CD4-positive, alpha-beta T cell treated with Interleukin-4 for 1 hour (primary cell): Measurements from ENCODE around the gene APLP1.
"Not testable (repeated sequence)": the region's sequence is repeated elsewhere in the genome, so short reads cannot be mapped to it uniquely, and the experiment has no call there.

Source experiments
- DNase-seq, 2 donors: peaks; one replicate each; pipeline ENCODE4 v3.0.0-alpha.2; 2020 to 2022

Gene APLP1

DNA sequence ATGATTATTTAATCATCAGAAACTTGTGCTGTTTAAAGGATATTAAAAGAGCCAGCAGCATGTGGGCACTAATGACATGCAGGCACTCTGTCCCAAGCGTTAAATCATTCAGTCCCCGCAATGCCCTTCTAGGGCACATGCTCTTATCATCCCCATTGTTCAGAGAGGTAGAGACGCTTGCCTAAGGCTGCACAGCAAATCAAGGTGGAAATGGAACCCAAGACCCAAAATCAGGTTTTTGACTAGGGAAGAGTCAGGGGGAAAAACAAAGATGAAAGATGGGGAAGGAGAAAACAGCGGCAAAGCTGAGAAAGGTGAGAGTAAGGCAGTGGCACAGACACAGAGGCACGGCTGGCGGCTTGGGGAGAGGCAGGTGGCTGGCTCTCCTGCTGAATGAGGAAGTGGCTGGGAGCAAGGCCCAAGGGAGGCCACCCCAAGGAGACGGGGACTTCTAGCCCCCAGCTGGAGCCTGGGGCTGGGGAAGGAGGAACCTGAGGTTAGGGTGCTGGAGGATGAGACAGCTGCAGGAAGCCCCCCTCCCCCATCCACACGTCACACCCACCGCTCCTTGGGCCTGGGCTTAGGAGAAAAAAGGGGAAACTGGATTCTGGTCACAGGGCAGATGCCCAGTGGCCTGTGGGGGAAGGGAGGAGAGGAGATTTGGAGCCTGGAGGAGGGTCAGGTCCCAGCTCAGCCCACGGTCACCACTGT is 40.8 kb downstream of the APLP1 start:
- DNase-seq: peak; percentile 45 to 92

GRCh38 chr19:35909684-35910035 is 41.3 kb downstream of the APLP1 start:
- no peak for DNase-seq

GRCh38 chr19:35910355-35910754 is 42.0 kb downstream of the APLP1 start:
- DNase-seq: not testable (repeated sequence)

GRCh38 chr19:35911173-35911572 is 42.8 kb downstream of the APLP1 start:
- no peak for DNase-seq

- peak in 1 of 2 donors; percentile 64 for DNase-seq
Measured at GRCh38 chr19:35911790-35912189, 43.4 kb downstream of the APLP1 start.

DNA sequence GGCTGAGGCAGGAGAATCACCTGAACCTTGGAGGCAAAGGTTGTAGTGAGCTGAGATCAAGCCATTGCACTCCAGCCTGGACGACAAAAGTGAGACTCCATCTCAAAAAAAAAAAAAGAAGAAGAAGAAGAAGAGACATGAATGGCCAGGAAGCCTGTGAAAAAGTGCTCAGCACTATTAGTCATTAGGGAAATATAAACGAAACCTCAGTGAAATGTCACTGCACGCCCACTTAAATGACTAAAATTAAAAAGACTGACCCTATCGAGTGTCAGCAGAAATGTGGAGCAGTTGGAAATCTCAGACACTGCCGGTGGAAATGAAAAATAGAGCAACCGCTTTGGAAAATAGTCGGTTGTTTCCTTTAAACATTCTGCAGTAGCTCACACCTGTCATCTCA is 45.2 kb downstream of the APLP1 start:
- no peak for DNase-seq

DNA sequence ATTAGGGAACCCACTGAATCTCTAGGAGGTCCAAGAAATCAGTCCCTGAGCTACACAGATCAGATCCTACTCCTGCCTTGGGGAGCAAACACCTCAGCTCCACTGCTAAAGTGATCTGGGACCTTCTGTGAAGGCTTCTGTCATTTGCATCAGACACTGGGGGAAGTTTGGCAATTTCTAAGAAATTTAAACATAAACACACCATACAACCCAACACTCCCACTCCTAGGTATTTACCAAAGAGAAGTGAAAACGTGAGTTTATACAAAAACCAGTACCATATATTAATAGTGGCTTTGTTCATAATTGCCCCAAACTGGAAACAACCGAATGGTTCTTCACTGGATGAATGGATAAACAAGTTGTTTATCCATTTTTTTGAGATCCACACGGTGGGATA is 47.1 kb downstream of the APLP1 start:
- DNase-seq: no peak

DNA sequence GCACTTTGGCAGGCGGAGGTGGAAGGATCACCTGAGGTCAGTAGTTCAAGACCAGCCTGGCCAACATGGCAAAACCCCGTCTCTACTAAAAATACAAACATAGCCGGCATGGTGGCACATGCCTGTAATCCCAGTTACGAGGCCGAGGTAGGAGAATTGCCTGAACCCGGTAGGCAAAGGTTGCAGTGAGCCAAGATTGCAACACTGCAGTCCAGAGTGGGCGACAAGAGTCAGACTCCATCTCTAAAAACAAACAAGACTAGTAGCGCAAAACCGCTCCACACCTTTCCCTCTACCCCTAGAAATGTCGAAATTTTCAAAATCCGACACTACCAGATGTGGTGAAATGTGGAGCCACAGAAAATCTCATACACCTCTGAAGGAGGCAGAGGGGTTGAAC is 50.9 kb downstream of the APLP1 start:
- DNase-seq: no peak

DNA sequence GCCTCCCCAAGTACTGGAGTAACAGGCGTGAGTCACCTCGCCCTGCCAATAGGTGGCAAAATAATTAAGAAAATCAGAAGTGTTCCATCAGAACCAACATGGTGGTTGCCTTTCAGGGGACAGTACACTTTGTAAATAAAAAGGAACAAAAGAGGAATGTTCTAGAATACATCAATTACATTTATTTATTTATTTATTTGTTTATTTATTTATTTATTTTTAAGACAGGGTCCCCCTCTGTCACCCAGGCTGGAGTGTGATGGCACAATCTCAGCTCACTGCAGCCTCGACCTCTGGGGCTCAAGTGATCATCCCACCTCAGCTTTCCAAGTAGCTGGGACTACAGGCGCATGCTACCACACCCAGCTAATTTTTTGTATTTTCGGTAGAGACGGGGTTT is 52.6 kb downstream of the APLP1 start:
- no peak for DNase-seq

- DNase-seq: no peak
Measured at GRCh38 chr19:35925501-35925900, 57.1 kb downstream of the APLP1 start.

DNA sequence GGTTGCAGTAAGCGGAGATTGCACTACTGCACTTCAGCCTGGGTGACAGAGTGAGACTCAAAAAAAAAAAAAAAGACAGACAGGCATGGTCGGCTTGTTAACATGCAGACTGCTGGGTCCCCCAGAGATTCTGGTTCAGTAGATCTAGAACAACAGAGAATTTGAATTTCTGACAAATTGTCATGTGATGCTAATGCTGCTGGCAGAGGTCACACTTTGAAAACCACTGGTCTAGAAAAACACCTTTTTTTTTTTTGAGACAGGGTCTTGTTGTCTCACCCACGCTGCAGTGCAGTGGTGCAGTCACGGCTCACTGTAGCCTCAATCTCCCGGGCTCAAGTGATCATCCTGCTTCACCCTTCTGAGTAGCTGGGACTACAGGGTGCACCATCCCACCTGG is 60.1 kb downstream of the APLP1 start:
- DNase-seq: peak in 1 of 2 donors; percentile 57
